CD4-positive, alpha-beta T cell treated with Interleukin-17A for 4 hours (primary cell): ENCODE results near the gene SBNO2.

ENCODE experiments used
- DNase-seq: peaks from one replicate; pipeline ENCODE4 v3.0.0-alpha.2; 2020; ENCODE audit warnings: mixed read lengths

SBNO2 gene

DNA sequence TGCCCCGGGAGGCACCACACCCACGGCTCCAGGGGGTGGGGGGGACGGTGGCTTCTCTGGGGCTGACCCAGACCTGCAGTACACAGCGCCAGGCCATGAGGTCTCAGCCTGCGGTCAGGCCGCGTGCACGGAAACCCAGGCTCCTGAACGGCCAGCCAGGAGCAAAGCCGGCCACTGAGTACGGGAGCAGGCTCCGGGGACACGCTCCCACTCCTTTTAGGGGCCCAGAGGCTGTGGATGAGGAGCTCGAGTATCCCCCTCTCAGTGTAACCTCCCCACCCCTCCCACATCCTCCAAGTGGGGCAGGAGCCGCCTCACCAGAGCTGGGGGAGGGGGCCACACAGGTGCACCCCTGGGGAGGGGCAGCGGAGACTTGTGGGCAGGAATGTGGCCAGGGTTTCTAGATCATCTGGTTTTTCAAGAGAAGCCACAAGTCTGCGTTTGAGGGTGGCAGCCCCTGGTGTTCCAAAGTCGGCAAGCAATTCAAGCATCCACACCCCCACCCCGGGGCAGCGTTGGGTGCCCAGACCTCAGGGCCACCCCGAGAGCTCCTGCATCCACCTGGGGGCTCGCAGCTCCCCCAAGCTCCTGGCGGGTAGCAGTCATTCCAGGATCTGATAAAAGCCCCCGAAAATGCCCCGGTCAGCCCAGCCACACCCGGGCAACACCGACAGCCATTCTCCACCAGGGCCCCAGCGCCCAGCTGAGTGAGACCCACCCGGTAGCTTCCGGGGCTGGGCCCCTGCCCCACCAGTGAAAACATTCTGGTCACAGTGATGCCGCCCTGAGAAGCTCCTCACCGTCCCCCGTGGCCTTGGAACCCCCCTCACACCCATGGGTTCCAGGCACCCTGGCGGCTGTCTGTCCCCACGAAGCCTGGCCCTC lies 6.1 kb downstream of the SBNO2 start:
- DNase-seq, result no peak

DNA sequence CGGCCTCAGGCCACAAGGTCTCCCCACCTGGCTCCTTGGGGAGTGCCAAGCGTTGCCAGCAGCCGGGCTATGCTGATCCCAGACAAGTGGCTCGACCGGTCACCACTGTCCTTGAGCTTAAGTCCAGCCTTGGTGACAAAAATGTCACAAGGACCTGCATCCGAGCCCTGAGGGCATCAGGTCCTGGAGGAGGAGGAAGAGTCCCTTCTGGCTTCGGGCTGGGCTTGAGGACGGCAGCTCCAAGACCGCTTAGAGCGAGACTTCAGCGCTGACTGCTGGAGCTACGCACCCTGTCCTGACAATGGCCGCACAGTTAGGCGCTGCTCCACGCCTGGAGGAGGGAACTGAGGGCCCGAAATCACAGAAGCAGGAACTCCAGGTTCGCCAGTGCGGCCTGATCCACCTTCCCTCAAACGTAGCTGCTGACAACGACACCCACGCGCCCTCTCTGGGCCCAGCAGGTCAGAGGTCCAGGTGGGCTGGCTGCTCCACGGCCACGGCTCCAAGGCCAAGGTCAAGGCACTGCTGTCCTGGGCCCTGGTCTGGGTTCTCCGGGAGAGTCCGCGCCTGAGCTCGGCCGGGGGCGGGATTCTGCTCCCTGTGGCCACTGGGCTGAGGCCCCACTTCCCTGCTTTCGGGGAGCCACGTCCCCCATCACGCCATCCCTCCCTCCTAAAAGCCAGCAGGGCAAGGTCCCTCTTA lies 7.0 kb downstream of the SBNO2 start:
- no peak for DNase-seq

DNA sequence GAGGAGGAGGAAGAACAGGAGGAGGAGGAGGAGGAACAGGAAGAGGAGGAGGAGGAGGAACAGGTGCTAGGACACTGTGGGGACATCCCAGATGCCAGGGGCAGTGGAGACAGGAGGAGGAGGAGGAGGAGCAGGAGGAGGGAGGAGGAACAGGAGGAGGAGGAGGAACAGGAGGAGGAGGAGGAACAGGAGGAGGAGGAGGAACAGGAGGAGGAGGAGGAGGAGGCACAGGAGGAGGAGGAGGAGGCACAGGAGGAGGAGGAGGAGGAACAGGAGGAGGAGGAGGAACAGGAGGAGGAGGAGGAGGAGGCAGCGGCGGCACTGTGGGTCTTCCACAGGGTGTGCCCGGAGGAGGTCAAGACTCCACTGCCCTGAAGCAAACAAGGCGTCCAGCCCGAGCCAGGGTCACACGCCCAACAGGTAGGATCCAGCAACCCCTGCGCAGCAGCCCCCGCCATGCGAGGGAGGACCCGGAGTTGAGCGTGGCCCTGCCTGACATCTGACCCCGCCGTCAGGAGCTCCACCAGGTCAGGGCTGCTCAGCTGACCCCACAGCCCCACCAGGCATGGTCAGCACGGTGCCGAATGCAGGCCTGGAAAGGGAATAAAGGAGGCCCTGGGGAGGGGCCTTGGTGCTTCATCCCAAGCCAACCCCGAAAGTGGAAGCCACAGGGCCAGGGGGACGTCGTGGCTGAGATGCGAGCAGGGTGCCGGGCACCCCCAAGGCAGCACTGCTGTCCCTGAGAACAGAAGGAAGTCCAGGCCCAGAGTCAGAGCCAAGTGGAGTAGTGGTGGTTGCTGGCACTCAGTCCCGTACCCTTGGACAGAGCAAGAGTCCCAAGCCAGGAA lies 9.2 kb downstream of the SBNO2 start:
- DNase-seq, result no peak

DNA sequence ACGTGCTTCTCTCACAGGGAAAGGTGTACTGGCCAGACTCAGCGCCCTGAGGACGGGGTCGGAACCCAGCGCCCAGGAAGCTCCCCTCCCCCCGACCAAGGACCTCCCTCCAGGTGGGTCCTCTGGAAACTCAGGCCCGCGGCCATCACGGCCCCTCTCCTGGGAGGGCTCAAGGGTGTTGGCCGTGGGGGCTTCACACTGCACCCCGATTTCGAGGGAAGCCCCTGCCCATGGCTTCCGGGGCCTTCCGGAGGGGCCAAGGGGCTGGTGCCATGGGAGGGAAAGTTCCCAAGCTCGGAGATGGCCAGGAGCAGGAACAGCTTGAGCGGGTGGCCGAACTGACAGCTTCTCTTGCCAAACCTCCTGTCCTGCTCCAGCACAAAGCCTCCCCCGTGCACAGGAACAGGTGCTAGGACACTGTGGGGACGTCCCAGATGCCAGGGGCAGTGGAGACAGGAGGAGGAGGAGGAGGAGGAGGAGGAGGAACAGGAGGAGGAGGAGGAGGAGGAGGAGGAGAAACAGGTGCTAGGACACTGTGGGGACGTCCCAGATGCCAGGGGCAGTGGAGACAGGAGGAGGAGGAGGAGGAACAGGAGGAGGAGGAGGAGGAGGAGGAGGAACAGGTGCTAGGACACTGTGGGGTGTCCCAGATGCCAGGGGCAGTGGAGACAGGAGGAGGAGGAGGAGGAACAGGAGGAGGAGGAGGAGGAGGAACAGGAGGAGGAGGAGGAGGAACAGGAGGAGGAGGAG lies 10.0 kb downstream of the SBNO2 start:
- DNase-seq, result no peak

DNA sequence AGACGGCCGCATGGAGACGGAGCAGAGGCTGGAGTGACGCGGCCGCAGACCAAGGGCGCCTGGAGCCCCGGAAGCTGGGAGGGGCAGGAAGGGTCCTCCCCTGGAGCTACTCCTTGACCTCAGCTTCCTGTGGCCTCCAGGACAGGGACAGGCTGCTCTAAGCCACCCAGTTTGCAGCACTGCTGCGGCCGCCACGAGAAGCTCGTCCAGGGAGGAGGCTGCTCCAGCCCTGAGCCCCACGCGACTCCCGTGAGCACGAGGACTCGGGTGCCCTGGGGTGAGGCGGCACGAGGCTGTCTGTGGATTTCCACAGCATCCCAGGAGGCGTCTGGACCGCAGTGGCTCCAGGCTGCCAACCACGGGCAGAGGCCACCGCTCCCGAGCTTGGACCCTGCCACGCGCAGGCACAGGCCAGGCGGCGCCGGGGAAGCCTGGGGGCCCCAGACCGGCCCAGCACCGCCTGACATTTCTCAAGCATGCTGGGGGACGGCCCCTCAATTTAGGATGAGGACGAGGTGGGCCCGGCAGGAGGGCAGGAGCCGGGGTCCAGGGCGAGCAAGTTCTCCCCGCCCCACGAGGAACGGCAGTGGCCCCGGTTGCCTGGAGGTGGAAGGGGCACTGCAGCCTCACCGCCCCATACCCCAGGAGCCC lies 10.7 kb downstream of the SBNO2 start:
- DNase-seq, result no peak

DNA sequence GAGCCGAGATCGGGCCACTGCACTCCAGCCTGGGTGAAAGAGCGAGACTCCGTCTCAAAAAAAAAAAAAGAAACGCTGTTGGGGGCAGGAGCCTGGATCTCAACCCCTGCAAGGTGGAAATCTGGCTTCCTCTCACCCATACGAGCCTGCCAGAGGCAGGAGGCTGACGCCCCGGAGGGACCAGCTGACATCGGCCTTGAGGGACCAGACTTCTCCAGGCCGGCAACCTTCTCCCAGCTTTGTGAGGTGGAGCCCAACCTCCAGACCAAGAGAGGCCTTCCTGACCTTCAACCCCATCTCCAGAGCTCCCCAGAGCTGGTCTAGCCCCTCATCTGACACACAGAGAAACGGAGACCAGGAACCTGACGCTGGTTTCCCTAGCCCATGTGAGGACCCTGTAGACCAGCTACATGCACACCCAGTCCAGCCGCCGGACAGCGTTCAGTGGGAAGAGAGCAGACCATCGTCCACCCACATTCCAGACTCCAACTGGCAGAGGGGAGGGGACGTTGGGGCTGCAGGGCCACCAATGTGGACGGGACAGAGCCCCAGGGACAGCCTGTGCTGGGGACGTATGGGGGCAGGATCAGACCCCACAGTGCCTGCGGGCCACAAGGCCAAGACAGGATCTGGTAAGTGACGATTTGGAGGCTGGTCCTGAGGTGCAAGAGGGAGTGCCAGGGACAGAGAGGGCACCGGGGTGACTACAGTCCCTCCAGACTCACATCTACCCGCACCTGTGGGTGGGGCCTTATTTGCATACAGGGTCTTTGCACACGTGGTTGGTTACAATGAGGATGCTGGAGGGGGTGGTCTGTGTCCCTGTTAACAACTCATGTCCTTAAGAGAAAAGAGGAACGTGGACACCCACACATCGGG lies 11.4 kb downstream of the SBNO2 start:
- no peak for DNase-seq

- DNase-seq, result no peak
Observed at GRCh38 chr19:1161716-1162115, 12.4 kb downstream of the SBNO2 start.

DNA sequence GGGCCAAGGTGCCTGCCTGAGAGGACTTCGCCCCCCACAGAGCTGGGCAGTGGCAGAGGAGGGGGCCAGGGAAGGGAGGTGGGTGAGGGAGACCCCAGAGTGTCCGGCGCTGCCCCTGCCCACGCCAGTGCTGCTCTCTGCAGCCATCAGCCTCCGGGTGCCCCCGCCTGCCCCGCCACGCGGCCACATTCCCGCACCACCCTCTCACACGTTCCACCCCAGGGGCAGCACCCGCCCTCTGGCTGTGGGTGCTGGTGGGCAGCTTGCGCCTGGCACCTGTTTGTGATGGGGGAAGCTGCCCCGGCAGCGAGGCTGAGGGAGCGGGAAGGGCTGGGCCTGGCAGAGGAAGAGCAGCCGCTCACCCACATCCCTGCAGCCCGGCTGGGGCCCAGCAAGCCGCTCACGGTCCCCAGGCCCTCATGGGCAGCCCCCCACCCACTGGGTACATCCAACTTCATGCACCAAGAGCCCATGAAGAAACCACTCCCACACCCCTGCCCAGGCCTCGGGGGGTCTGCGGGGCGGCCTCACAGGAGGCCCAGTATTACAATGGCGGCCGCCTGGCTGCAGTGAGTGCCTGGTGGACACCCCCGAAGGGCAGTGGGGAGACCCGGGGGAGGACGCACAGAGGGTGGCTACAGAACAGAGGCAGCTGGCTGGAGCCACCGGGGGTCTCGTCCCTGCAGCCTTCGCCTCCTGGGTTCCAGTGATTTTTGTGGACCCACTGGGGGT lies 14.0 kb downstream of the SBNO2 start:
- DNase-seq, result no peak

GRCh38 chr19:1158885-1159448 lies 15.1 kb downstream of the SBNO2 start:
- no peak for DNase-seq

DNA sequence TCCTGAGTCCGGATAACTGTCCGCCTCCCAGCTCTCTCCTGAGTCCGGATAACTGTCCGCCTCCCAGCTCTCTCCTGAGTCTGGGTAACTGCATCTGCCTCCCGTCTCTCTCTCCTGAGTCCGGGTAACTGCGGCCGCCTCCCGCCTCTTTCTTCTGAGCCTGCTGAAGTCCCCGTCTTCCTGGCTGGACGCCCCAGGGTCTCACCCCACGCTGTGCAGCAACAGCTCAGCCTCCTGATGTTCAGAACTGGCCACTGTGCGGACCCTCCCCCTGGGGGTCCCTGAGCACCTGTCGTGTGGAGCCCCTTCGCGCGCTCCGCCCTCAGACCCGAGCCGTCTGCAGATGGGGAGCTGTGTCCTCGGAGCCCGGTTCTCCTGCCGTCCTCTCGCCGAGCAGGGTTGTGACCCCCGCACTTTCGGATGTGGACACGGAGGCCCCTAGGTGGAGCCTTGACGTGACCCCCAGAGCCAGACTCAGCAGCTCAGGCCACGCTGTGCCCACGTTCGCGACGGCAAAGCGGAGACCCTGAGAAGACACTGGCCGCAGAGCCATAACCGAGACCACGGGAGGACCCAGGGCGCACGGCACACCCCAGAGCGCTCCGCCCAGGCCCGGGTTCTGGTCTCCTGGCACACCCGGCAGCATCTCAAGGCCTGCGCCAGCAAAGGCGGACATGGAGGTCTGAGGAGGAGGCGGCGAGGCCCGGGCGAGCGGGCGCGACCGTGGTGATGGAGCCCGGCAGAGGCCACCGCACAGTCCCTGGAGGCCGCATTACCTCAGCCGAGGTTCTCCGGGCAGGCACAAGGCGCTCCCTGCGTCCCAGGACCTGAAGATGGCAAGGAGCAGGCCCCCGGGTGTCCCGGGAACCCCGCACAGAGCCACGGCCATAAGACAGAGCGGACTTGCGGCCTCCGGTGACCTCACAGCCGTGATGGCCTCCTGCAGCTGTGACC lies 15.9 kb downstream of the SBNO2 start:
- DNase-seq, result no peak

DNA sequence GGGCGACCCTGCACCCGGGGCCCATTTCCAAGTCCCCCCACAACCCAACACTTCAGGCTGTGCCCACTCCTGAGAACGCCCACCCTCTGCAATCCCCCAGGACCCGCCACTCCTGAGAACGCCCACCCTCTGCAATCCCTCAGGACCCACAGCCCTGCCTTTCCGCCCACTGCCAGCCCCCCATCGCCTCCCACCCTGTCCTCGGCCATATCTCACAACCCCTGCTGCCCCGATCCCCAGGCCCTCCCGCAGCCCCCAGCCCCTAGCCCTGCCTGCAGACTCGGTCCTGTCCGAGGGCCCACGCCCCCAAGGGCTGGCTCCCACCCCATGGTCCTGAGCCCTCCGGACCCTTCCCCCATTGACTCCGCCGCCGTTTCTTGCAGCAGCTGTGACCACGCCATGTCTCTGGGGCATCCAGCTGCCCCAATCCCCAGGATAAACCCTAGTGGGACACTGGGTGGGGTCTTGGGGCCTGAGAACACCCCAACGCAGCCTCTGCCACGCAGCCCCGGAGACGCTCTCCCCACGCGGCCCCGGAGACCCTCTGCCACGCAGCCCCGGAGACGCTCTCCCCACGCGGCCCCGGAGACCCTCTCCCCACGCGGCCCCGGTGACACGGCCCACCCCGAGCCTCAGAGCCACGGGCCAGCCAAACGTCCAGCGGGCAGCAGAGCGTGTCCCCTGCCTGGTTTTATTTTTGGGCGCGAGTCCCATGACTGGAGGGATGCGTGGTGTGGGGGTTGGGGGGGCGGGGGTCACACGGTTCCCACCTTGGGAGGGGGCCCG lies 17.0 kb downstream of the SBNO2 start:
- no peak for DNase-seq

DNA sequence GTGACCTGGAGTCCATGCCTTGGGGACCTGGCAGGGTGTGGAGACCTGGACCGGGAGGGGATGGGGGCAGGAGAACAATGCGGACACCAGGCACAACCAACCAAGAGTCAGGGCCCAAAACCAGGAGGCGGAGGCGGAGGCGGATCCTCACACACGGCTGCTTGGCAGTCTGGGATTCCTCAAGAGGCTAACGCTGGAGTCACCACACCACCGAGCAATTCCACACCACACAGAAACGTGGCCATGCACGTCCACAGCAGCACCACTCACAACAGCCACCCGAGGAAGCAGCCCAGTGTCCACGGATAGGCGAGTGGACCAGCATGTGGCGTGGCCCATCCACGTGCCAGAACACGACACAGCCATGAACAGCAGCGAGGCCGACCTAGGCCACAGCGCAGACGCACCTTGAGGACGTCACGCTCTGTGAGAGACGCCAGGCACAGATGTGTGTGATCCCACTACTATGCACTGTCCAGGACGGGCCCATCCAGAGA lies 17.7 kb downstream of the SBNO2 start:
- no peak for DNase-seq

- DNase-seq, result no peak
Observed at GRCh38 chr19:1155352-1156304, 18.4 kb downstream of the SBNO2 start.

DNA sequence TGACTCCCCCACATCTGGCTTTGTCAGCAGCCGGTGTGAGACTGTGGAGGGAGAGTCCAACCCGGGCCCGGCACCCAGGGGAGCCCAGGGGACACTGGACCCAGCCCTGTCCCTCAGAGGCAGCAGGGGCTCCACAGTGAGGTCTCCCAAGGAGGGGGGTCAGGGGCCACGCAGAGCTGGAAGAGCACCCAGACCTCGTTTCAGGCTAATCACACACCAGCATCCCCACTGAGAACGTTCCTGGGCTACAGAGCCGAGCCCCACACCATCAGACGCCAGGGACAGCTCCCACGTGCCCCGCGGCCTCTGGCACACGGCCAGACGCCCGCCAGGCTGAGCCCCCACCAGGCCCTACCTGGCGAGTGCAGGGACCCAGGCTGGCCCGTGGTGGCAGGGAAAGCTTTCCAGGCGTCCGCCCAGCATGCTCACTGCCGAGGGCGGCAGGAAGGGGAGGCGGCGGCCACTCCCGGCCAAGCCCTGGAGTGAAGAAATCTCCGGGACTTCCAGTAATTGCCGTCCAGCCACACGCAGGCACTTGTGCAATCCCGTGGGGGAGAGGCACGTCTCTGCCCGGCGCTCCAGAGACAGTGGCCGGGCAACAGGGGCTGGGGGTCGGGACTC lies 19.2 kb downstream of the SBNO2 start:
- DNase-seq, result no peak

- DNase-seq, result no peak
Observed at GRCh38 chr19:1153891-1154730, 20.0 kb downstream of the SBNO2 start.
